ENCODE results near the gene F2RL3.
"Not testable (repeated sequence)": the region's sequence is repeated elsewhere in the genome, so short reads cannot be mapped to it uniquely, and the experiment has no call there.

Gene F2RL3
- total RNA-seq = 0 reads per million in 2 experiments

DNA sequence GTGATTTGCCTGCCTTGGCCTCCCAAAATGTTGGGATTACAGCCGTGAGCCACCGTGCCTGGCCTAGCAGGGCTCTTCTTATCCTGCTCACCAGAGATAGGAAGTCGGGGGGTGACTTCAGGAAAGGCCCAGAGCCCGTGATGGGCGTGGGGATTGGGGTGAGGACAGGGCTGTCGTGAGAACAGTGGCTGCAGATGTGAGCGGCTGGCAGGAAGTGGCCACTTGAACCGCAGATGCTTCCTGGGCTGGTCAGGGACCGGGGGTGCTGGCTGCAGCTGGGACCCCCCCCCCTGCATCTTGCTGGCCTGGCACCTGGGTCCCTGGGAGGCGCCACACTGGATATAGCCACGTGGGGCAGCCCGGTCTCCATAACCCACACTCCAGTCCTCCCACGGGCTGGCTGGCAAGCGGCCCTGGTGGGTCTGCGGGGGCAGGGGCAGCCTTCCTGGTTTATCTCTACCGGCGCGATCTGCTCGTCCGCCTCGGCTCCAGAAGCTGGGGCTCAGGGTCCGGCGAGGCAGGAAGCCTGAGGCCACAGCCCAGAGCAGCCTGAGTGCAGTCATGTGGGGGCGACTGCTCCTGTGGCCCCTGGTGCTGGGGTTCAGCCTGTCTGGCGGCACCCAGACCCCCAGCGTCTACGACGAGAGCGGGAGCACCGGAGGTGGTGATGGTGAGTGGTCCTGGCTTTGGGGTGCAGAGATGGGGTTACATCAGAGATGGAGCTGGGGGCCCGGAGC is at the start of gene F2RL3:
TSS of gene F2RL3 (plus strand) at position 371 of the 737 bp plus-strand sequence. CDS start at position 562, 191 bp downstream.
- no peak for DNase-seq (ENCODE audit: low read depth)

DNA sequence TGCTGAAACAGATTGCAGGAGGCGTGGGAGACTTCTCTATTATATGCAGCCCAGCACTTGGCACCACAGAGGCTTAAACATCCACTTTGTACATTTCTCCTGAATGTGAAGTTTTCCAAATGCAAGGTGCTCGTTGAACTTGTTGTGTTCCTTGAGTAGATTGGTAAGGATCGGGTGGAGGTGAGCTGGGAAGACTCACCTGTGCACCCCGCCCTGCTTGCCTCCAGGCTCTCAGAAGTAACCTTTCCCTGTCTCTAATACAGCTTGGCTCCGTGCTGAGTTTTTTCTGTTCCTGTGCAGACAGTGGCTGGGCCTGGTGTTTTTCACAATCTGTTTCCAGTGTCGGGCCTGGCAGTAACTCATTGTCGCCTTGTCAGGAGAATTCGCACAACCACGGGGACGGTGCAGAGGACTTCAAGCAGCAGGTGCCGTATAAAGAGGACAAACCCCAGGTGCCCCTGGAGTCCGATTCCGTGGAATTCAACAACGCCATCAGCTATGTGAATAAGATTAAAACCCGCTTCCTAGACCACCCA is 47.3 kb upstream of the F2RL3 start:
- no peak for DNase-seq (ENCODE audit: low read depth)

DNA sequence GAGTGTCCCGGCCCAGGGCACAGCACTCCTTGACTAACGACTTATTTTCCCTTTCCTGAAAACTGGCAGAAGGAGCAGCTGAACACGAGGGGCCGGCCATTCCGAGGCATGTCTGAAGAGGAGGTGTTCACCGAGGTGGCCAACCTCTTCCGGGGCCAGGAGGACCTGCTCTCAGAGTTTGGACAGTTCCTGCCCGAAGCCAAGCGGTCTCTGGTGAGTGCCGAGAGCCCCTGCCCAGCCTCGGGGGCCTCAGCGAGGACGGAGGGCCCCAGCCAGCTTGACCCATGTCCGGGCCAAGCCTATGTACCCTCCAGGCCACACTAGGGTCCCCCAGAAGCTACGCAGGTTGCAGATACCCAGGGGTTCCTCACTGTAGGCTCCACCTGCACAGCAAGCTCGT is 41.9 kb upstream of the F2RL3 start:
- DNase-seq (ENCODE audit: low read depth) = no peak

DNA sequence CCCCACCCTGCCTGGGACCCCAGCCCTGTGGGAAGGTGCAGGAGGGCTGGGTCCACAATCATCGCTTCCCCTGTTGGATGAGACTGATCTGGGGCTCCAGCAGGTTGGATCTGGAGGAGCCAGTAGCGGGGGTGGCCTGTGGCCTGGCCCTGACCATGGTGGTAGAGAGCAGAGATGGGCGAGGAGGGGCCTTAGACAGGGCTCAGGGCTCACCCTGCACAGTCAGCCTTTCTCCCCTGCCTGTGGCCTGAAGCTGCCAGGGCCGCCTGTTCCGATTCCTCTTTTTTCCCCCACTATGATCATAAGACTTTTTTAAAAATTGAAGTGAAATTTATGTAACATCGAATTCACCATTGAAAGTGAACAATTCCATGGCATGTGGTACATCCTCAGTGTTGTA is 41.4 kb upstream of the F2RL3 start:
- DNase-seq (ENCODE audit: low read depth) = no peak

DNA sequence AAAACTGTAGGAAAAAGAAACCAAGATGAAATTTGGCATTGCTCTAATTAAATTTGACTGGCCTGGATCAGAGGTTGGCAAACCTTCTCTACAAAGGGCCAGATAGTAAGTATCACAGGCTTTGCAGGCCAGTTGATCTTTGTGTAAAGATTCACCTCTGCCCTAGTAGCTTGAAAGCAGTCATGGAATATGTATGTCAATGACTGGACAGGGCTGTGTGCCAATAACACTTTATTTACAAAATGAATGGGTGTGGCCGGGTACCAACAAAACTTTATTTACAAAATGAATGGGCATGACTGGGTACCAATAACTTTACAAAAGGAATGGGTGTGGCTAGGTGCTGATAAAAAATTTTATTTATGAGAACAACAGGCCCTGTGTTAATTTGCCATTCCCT is 39.6 kb upstream of the F2RL3 start:
- DNase-seq (ENCODE audit: low read depth) = no peak

DNA sequence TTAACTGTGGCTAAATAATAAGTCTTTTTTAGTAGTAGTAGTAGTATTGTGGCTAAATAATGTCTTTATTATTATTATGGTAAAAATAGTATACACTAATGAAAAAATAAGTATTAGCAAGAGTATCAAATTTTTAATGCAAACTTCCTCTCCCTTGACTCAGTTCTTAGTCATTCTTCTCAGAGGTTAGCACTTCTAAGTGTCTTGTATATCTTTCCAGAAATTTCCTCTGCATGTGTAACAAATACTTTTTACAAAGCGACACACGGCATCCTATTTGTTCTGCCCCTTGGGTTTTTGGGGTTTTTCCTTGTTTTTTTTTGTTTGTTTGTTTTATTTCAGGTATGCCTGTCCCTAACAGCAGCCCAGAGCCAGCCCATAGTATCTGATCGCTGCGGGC is 38.7 kb upstream of the F2RL3 start:
- DNase-seq (ENCODE audit: low read depth) = no peak

DNA sequence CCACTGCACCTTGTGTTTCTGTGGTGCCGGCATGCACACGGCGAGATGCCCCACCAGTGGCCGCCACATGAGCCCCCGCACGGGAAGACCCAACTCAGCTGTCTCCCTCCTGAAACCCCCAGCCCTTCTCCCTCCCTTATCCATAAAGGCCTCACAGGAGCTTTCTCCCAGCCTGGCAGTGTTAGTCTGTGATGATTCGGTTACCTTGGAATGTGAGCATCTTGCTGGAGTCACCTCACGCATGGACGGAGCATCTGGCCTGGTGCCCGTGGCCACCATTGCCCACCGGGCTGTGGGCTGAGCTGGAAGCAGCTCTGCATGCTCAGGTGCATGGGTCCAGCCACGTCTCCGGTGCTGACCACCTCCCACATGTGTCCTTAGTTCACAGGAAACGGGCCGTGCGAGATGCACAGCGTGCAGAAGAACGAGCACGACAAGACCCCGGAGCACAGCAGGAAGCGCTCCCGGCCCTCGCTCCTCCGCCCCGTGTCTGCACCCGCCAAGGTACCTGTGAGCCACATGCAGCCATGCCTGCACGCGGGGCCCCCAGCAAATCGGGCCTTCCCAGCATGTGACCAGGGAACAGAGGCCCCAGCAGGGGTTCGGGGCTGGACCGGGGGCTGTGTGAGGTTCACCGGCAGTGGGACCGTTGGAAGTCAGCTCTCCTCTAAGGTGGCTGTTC is 37.6 kb upstream of the F2RL3 start:
- no peak for DNase-seq (ENCODE audit: low read depth)

DNA sequence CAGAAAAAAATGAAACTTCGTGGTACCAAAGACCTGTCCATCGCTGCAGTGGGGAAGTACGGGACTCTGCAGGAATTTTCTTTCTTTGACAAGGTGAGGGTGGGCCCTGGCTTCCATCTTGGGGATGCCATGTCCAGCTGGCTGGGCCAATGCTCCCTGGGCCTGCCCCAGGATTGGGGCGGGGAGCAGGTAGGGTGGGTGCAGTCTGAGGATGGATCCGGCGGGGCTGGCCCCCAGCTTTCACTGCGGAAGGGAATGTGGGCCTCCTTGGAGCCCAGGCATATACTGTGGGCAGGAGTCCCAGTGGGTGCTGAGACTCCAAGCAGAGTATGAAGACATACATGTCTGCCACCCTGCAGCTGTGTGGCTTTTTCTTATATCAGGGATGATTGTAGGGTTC is 35.7 kb upstream of the F2RL3 start:
- DNase-seq (ENCODE audit: low read depth) = no peak

DNA sequence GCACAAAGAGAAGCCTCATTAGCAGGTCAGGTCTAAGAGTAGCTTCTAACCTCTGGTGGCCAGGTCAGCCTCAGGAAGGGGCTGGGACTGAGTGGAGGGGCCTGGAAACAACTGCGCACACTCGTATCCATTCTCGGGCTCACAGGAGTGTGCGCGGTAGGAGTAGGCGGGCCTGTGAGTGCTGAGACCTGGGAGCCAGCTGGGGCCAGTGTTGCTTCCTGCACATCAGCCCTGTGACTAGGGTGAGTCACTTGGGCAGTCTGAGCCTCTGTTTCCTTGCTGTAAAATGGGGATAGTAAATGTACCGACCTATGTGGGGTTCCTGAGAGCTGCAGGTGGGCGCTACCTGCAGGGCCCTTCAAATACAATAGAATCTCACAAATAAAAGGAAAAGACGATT is 32.7 kb upstream of the F2RL3 start:
- DNase-seq (ENCODE audit: low read depth) = no peak

DNA sequence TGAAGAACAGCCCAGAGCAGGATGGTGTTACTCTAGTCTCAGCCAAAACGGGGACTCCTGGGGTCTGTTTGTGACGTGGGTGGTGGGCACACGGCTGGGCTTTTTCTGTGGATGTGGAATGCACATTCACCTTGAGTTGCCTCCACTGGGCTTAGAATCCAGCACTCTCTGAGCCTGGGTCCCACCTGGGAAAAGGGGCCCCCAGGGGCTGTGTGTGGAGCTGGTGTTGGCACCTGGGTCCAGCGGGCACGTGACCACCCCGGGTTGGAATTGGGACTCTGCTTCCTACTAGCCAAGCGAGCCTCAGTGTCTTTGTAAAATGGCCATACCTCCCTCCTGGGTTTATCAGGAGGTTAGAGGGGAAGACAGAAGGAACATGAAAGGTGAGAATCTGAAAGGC is 29.2 kb upstream of the F2RL3 start:
- DNase-seq (ENCODE audit: low read depth) = no peak

DNA sequence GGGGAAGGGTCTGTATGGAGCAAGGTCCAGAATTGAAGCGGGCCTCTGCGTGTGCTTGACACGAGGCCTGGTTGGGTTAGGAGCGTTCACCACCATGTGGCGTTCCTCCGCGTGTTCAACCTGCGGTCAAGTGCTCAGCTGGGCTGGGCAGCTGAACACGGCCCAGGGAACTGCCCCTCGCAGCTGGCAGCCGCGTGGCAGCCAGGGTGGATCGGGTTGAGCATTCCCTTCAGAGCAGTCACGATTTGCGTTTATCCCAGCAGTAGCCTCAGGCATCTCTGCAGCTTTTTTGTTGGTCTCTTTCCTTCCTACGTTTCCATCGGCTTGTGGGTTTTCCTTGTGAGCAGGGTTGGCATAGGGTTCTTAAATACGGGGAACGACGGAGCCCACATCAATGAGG is 28.7 kb upstream of the F2RL3 start:
- no peak for DNase-seq (ENCODE audit: low read depth)

DNA sequence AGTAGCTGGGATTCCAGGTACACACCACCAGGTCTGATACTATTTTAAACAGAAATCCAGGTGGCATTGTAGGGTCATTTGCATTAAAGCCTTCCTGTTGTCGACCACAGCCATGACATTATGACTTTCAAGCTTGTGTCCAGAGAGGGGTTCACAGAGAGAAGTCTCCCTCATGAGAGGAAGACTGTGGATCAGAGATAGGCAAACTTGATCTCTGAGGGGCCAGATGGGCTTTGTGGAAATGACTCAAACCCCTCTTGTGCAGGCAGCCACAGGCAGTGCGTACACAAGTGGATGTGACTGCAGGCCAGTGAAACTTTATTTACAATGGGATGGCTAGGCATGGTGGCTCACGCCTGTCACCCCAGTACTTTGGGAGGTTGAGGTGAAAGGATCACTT is 27.8 kb upstream of the F2RL3 start:
- no peak for DNase-seq (ENCODE audit: low read depth)

DNA sequence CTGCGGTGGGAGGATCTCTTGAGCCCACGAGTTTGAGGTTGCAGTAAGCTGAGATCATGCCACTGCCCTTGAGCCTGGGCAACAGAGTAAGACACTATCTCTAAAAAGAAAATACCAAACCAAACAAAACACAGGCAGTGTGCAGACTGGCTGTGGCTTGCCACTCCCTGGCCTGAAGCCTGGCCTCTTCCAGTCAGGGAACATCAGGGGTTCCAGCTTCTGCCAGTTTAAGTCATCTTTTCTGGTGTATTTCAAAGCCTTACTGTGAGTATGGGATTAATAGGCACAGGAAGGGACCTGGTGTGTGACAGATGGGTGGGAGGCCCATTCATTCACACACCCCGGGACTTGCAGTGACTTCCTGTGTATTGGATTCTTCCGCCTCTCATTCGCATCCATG is 27.0 kb upstream of the F2RL3 start:
- no peak for DNase-seq (ENCODE audit: low read depth)

DNA sequence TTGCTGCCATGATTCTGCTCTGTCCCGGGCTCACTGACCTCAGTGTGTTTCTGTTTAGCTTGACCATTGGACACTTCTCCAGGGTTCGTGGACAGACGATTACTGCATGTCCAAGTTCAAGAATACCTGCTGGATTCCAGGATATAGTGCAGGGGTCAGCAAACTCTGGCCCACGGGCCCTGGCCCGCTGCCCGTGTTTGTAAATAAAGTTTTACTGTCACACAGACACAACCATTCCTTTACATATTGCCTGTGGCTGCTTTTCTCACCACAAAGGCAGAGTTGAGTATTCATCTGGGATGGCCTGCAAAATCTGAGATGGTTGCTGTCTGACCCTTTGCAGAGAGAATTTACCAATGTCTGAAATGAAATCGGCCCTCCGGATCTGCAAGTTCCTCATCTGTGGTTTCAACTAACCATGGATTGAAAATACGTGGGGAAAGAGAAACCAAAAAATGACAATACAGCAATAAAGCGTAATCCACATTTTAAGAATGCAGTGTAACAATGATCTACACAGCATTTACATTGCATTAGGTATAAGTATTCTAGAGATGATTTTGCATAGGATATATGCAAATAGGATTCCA is 25.9 kb upstream of the F2RL3 start:
- DNase-seq (ENCODE audit: low read depth) = no peak

DNA sequence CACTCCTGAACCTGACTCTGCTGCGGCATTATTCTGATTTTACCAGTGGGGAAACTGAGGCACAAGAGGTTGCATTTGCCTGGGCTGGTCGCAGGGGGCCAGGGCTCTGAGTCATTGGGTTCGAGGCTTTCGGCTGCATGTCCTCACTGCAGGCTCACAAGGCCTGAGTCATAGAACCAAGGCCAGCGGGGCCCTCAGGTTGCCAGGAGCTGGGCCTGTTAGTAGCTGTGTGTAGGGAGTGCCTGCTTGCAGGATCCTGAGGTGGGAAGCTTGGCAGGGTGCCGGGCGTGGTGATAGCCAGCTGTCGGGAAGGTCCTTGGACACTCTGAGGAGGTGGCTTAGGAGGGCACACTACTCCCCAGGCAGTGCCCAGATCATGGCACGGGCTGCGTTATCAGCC is 21.6 kb upstream of the F2RL3 start:
- no peak for DNase-seq (ENCODE audit: low read depth)

DNA sequence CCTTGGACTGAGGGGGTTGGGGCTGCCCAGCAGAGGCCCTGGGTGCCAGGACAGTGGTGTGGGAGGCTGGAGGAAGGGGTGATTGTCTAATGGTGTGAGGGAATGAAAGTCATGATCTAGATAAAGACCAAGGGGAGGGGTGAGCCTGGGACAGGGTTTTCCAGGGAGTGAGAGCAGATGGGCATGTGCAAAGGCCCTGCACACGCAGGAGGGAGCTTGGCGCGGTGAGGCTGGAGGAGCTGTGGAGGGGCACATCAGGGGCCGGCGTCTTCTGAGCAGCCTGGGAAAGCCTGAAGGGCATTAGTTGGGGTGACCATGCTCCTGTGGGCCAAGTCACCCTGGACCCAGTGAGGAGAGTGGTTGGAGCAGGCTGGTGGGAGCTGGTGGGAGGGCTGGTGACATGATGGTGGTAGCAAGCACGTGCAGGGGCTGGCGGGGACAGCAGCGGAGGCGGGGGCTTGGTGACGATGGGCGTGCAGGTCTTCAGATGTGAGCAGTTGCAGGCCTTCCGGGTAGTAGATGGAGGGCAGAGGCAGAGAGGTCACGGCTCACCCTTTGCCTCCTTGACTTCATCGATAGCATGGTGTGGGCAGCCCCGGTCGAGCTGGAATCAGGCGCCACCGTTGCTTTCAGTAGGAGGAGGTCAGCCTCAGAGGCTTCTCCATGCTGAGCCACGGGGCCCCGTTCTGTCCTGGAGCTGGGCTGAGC is 20.2 kb upstream of the F2RL3 start:
- no peak for DNase-seq (ENCODE audit: low read depth)

DNA sequence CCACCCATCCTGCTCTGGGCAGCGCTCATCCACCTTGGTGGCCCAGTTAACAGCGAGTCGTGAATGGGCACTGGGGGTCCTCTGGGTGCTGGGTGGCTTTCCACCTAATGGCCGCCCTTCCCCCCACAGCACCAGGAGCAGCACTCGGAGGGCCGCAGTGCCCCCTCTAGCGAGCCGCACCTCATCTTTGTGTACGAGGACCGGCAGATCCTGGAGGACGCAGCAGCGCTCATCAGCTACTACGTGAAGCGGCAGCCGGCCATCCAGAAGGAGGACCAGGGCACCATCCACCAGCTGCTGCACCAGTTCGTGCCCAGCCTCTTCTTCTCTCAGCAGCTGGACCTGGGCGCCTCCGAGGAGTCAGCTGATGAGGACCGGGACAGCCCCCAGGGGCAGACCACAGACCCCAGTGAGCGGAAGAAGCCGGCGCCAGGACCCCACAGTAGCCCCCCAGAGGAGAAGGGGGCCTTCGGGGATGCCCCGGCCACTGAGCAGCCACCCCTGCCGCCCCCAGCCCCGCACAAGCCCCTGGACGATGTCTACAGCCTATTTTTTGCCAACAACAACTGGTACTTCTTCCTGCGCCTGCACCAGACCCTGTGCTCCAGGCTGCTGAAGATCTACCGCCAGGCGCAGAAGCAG is 19.3 kb upstream of the F2RL3 start:
- no peak for DNase-seq (ENCODE audit: low read depth)

DNA sequence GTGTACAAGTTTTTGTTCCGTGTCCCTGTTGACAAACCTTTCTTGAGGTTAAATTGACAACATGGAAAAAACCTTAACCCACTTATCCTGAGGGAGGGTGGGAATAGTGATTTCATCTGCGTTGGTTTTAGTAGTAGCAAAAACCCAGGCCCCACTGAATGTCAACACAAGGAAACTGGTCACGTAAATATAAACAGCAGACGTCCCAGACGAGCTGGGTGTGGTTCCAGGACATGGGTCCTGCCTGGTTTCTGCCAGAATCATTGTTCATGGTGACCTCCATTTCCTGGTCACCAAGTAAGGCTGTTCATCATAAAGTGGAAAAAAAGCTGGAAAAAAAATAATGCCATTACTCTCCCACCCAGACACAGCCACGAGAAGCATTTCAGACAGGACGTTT is 16.9 kb upstream of the F2RL3 start:
- DNase-seq (ENCODE audit: low read depth) = no peak

DNA sequence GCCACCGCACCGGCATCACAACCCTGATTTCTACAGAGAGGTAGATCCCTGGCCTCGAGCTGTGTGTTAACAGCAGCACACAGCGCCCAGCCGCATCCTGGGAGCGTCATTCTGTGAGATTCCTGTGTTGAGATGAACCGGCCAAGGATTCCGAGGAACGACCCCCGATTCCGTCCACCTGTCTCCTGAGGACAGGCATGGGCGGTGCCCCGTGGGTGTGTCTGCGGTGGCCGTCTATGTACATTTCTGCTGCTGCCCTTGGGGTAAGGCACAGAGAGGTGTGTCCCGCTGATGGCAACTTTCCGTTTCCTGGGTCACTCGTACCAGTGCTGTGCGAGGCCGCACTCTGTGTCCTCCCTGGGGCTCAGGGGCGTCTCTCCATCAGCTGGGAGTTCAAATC is 16.1 kb upstream of the F2RL3 start:
- DNase-seq (ENCODE audit: low read depth) = no peak

DNA sequence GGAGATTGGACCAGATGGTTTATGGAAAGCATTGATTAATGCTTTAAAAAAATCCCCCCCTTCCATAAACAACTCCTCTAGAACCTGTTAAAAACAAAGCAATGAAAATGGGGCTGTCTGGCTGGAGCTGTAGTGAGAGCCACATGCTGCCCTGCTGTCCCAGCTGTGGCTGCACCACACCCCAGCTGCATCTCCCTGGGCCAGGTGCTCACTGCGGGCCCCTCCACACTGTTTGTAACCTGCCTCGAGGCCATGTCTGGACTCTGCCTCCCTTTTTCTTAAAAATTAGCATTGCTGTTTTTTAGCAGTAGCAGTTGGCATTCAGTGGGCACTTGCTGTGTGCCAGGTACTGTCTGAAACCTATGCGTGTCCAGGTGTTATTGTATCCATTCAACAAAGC is 15.2 kb upstream of the F2RL3 start:
- DNase-seq (ENCODE audit: low read depth) = no peak

DNA sequence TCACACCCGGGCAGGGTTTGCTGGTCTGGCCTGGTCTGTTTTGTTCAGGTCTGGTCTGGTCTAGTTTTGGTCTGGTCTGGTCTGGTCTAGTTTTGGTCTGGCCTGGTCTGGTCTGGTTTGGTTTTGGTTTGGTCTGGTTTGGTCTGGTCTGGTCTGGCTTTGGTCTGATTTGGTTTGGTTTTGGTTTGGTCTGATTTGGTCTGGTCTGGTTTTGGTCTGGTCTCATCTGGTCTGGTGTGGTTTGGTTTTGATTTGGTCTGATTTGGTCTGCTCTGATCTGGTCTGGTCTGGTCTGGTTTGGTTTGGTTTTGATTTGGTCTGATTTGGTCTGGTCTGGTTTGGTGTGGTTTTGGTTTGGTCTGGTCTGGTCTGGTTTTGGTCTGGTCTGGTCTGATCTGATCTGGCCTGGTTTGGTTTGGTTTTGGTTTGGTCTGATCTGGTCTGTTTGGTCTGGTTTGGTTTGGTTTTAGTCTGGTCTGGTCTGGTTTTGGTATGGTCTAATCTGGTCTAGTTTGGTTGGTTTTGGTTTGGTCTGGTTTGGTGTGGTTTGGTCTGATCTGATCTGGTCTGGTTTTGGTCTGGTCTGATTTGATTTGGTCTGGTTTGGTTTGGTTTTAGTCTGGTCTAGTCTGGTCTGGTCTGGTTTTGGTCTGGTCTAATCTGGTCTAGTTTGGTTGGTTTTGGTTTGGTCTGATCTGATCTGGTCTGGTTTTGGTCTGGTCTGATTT is 14.4 kb upstream of the F2RL3 start:
- DNase-seq (ENCODE audit: low read depth) = no peak

DNA sequence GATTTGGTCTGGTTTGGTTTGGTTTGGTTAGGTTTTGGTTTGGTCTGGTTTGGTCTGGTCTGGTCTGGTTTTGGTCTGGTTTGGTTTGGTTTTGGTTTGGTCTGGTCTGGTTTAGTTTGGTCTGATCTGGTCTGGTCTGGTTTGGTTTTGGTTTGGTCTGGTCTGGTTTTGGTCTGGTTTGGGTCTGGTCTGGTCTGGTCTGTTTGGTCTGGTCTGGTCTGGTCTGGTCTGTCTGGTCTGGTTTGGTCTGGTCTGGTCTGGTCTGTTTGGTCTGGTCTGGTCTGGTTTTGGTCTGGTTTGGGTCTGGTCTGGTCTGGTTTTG is 13.9 kb upstream of the F2RL3 start:
- not testable (repeated sequence) for DNase-seq (ENCODE audit: low read depth)

Data from T follicular helper cell (primary cell).